Activated CD8-positive, alpha-beta memory T cell treated with anti-CD3 and anti-CD28 coated beads for 36 hours (primary cell): Measurements from ENCODE around the gene MINPP1. TPM values are rescaled to one million over a fixed set of nuclear protein-coding genes. Genes with fewer than 3 reads are reported as not detected.
"Not testable (repeated sequence)": the region's sequence is repeated elsewhere in the genome, so short reads cannot be mapped to it uniquely, and the experiment has no call there.

Source experiments
- CTCF ChIA-PET: fragments of 350-600 bp; sonication (Branson Sonifier 250); formaldehyde crosslinking; loops from one replicate; lab custom pipeline; 2021; ENCODE audit warnings: antibody characterized with exemption; lab: Charles Lee
- POLR2A ChIA-PET: fragments of 350-600 bp; sonication (Branson Sonifier 250); formaldehyde crosslinking; loops from one replicate; lab custom pipeline; 2021; ENCODE audit warnings: antibody characterized with exemption; lab: Charles Lee
- total RNA-seq, 2 experiments: library from RNA; stranded (reverse); gene quantifications; one replicate each; pipeline ENCODE4 v1.2.3, GENCODE V29; 2021

The MINPP1 gene, protein sequence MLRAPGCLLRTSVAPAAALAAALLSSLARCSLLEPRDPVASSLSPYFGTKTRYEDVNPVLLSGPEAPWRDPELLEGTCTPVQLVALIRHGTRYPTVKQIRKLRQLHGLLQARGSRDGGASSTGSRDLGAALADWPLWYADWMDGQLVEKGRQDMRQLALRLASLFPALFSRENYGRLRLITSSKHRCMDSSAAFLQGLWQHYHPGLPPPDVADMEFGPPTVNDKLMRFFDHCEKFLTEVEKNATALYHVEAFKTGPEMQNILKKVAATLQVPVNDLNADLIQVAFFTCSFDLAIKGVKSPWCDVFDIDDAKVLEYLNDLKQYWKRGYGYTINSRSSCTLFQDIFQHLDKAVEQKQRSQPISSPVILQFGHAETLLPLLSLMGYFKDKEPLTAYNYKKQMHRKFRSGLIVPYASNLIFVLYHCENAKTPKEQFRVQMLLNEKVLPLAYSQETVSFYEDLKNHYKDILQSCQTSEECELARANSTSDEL
- 10 to 100 TPM; 14.5 to 15.2 TPM for total RNA-seq

DNA sequence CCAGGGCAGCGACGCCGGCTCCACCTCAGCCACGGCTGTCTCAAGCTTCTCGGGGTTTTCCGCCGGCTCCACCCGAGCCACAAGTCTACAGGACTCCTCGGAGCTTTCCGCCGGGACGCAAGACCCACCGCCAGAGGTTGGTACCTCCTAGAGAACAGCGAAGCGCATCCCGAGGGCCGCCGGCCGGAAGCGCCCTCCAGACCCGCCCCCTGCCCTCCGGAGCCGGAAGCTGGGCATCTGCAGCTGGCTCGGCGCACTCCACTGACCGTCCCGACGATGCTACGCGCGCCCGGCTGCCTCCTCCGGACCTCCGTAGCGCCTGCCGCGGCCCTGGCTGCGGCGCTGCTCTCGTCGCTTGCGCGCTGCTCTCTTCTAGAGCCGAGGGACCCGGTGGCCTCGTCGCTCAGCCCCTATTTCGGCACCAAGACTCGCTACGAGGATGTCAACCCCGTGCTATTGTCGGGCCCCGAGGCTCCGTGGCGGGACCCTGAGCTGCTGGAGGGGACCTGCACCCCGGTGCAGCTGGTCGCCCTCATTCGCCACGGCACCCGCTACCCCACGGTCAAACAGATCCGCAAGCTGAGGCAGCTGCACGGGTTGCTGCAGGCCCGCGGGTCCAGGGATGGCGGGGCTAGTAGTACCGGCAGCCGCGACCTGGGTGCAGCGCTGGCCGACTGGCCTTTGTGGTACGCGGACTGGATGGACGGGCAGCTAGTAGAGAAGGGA lies at the start of gene MINPP1:
MINPP1 (plus strand) TSS at position 254 of the 726 bp plus-strand sequence; CDS start at position 277, 23 bp downstream.
- POLR2A ChIA-PET: interaction anchor here (1.1 kb wide), 1 partner anchor 15 kb away, joined by 5 read pairs; no protein-coding TSS in a partner anchor
- CTCF ChIA-PET: interaction anchor here (0.9 to 1.6 kb wide), 3 partner anchors 11 to 34 kb away, joined by 3 to 5 read pairs (median 3); no protein-coding TSS in a partner anchor

DNA sequence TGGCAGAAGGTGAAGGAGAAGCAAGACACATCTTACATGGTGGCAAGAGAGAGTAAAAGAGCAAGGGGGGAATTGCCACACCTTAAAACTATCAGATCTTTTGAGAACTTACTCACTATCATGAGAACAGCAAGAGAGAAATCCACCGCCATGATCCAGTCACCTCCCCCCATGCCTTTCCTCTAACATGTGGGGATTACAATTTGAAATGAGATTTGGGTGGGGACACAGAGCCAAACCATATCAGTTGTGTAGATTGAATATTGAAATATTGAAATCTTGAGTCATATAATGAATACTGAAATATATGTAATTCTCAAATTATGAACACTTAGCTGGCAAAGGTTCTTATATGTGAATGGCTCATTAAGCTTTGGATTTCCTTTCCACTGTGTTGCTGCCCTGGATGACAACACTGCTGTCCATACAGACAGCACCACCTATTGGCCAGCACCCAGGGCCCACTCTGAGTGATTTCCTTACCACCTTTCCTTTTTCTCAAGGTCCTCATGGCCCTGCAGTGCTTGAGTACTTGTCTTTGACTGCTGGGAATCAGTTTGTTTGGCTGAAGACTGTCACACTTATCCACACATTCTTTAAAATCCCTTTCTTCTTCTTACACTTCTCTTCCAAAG lies 48.0 kb upstream of the MINPP1 start:
- POLR2A ChIA-PET, CTCF ChIA-PET: not testable (repeated sequence)

DNA sequence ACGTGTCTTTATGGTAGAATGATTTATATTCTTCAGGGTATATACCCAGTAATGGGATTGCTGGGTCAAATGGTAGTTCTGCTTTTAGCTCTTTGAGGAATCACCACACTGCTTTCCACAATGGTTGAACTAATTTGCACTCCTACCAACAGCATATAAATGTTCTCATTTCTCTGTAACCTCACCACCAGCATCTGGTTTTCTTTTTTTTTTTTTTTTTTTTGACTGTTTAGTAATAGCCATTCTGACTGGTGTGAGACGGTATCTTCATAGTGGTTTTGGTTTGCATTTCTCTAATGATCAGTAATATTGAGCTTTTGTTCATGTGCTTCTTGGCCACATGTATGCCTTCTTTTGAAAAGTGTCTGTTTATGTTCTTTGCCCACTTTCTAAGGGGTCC lies 42.9 kb upstream of the MINPP1 start:
- CTCF ChIA-PET, POLR2A ChIA-PET: not testable (repeated sequence)

DNA sequence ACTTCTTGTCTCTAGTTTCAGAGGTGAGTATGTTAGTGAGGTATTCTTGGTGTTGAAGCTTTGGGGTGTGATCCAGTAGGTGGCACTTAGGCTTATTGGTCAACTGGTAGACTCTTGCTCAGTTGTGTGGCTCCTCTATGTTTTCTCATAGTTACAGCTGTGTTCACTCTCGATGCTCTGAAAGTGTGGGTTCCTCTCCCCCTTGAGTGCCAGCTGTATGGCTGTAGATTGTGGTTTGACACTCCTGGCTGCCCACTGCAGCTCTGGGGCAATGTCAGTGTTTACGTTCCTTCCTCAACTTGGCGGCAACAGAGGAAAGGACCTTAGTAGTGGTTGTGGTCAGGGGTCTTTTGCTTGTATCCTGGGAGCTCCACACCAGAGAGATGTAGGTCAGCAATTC lies 37.8 kb upstream of the MINPP1 start:
- POLR2A ChIA-PET, CTCF ChIA-PET: not testable (repeated sequence)

DNA sequence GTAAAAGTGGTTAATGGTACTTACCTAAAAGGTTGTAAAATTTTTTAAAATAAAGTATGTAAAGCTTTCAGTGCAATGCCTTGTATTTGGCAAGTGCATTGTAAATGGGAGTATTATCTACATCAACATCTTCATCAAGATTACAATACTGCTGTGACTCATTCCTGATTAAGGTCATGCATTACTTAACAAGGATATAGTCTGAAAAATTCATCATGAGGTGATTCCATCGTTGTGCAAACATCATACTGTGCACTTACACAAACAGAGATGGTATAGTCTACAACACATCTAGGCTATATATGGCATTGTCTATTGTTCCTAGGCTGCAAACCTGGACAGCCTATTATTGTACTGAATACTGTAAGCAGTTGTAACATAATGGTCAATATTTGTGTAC lies 16.0 kb upstream of the MINPP1 start:
- CTCF ChIA-PET, POLR2A ChIA-PET: not testable (repeated sequence)

DNA sequence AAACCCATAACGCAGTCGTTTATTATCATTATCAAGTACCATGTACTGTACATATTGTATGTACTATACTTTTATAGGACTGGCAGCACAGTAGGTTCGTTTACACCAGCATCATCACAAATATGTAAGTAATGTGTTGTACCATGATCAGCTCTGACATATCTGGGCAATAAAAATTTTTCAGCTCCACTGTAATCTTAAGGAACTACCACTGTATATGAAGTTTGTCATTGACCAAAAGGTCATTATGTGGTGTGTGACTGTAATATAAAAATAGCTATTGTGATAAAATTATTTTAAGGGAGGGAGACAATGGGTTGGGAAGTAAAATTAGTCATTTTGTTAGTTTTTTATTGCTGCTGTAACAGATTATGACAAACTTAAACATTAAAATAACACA lies 14.4 kb upstream of the MINPP1 start:
- CTCF ChIA-PET, POLR2A ChIA-PET: not testable (repeated sequence)

DNA sequence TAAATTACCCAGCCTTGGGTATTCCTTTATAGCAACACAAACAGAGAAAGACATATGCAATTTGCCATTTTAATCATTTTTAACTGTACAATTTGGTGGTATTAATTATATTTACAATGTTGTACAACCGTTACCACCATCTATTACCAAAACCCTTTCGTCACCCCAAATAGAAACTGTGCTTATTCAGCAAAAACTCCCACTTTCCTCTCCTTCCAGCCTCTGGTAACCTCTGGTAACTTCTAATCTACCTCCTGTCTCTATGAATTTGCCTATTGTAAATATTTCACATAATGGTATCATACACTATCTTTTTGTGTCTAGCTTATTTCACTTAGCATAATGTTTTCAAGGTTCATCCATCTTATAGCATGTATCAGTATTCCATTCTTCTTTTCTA lies 12.2 kb upstream of the MINPP1 start:
- CTCF ChIA-PET: not testable (repeated sequence)

DNA sequence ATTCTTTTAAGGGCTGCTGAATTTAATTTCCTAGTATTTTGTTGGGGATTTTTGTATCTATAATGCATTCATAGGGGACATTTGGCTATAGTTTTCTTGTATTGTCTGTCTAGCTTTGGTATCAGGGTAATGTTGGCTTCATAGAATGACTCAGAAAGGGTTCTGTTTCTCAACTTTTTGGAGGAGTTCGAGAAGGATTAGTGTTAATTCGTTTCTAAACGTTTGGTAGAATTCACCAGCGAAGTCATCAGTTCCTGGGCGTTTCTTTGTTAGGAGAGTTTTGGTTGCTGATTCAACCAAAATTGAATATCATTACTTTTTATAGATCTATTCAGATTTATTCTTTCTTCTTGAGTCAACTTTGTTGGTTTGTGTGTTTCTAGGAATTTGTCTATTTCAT lies 9.2 kb upstream of the MINPP1 start:
- POLR2A ChIA-PET, CTCF ChIA-PET: not testable (repeated sequence)

More for the DNA sequence above, 12.2 kb upstream of the MINPP1 start:
- POLR2A ChIA-PET: not testable (repeated sequence)

DNA sequence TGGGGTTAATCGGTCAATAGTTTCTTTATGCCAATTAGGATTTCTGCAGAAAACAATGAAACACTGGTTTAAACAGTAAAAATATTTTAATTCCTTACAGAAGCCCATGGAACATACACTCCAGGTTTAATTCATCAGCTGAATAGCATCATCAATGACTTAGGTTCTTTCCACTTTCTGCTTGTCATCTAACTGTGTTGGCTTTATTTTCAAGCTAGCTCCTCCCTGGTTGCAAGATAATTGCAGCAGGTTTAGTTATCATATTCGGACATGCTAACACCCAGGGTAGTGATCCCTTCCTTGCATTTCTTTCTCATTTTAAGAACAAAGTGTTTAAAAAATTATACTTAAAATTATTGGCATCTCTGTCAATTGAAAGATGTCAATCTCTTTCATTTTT lies 7.3 kb upstream of the MINPP1 start:
- CTCF ChIA-PET, POLR2A ChIA-PET: not testable (repeated sequence)

DNA sequence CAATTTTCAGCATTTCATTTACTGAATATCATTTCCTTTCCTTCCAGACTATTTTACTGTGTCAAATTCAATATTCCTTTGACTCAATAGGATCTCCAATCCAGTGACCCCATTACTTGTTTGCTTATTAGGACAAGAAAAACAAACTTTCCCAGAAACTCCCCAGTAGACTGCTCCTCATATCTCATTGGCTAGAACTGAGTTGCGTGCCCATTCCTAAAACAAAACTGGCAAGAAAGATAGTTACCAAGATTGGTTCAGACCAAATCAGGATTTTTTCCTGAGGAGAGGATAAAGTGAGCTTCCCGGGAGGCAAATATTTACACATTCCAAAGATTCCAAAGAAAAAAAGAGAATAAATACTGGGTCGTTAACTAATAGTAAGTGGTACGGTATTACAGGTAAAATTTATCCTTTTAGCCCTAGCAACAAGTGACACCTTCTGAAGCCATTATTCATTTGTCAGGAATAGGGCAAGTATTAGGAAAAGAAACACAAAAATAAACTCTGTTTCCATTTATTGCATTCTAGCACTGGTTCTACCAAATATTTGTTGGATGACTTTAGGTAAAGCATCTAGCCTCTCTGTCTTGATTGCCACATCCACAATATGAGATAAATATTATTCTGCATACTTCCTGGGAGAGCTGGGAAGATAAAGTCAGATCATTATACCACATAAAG lies 6.4 kb upstream of the MINPP1 start:
- CTCF ChIA-PET, POLR2A ChIA-PET: not testable (repeated sequence)

DNA sequence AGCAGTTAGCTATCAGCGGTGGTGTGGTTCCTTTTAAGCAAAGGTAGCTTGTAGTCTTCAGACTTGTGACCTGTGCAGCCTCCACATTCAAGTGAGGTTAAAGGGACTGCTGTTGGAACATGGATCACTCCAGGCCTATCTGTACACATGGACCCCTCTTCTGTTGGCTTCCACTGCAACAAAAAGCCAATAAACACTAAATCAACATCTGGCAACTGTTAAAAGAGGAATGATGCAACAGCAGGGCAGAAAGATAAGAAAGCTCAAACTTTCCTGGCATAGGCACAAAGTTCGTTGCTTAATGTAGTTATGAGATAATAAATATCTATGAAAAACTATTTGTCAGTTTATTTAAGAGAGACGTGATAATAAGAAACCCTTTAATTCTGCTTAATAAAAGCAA lies 4.0 kb upstream of the MINPP1 start:
- POLR2A ChIA-PET: no interaction called here
- CTCF ChIA-PET: no interaction called here

DNA sequence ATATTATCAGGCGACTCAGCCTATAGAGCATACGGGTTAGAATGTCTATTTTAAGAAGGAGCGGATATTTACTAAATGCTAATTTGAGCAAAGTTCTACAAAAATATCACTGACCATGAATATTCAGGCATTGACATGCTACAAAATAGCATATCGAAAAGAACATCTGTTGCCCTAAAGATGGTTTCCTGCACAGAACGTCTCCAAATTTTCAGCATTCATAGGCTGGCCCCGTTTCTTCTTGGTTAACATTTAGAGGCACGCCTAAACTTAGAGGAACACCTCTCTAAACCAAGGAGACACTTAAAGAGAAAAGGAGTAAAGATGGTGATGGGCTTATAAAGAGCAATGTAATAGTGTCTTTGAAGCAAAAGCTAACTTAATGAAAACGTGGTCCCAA lies 1.3 kb upstream of the MINPP1 start:
- POLR2A ChIA-PET: interaction anchor here (0.7 kb wide), 1 partner anchor 626 kb away, joined by 3 read pairs; no protein-coding TSS in a partner anchor
- CTCF ChIA-PET: no interaction called here

DNA sequence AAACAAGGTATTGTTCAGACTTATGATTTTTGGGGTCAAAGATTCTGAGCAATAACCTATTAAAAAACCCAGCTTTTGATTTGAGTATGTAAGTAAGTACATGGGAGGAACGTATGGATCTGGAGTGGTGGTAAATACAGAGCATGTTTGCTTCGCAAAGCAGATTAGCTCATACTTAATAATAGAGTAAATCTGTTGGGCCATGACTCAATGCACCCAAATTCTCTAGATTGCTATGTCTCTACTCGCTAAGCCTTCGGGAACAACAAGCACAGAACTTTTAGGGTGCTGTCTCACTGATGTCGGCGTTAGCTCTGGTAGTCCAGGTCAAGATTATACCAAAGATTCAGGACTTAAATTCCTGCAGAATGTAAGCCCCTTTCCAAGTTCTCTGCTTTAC lies 807 bp upstream of the MINPP1 start:
- POLR2A ChIA-PET: interaction anchor here (1.1 kb wide), 1 partner anchor 16 kb away, joined by 5 read pairs; no protein-coding TSS in a partner anchor
- CTCF ChIA-PET: interaction anchor here (0.9 to 1.6 kb wide), 2 partner anchors 15 to 35 kb away, joined by 3 read pairs; no protein-coding TSS in a partner anchor

DNA sequence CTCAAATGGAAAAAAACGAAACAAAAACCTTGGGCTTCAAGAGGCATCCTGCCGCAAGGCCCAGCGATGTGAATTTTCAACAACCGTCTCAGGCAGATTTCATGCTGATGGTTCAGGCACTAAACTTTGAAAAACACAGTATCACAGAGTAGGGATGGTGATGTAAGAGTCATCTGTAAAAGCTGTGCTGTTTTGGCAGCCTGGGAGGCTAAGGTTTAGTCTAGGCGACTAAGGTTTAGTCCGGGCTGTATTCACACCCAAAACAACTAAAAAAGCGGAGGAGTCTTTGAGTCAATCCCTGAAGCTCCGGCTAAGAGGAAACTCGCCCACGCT lies 420 bp upstream of the MINPP1 start:
- POLR2A ChIA-PET: interaction anchor here (1.1 kb wide), 1 partner anchor 15 kb away, joined by 5 read pairs; no protein-coding TSS in a partner anchor
- CTCF ChIA-PET: interaction anchor here (0.9 to 1.6 kb wide), 2 partner anchors 15 to 34 kb away, joined by 3 read pairs; no protein-coding TSS in a partner anchor

DNA sequence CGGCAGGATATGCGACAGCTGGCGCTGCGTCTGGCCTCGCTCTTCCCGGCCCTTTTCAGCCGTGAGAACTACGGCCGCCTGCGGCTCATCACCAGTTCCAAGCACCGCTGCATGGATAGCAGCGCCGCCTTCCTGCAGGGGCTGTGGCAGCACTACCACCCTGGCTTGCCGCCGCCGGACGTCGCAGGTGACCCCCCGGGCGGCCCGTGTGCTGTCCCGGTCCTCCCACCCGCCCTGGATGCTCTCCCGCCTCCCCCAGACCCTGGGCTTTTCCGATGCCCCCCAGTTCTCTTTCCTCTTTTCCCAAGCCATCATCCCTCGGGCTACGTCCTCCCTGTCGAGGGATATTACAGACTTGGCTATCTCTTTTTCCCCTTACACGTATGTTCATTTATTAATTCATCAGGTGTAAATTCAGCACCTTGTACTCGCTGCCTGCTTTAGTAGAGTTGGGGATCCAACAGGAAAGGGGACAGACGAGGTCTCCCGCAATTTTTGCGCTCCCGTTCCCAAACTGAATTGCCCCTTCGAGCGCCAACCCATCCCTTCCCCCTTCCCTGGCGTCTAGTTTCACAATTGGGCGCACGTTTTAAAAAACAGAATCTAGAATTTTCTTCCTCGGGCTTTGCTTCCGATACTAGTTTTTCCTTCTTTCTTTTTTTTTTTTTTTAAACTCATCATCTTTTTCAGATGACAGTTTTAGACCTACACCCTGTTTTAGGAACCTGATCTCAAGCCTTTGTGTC lies 846 bp downstream of the MINPP1 start:
- CTCF ChIA-PET: interaction anchor here (1.0 to 1.6 kb wide), 2 partner anchors 10 to 14 kb away, joined by 3 to 5 read pairs; no protein-coding TSS in a partner anchor
- POLR2A ChIA-PET: interaction anchor here (1.1 kb wide), 1 partner anchor 14 kb away, joined by 5 read pairs; no protein-coding TSS in a partner anchor

DNA sequence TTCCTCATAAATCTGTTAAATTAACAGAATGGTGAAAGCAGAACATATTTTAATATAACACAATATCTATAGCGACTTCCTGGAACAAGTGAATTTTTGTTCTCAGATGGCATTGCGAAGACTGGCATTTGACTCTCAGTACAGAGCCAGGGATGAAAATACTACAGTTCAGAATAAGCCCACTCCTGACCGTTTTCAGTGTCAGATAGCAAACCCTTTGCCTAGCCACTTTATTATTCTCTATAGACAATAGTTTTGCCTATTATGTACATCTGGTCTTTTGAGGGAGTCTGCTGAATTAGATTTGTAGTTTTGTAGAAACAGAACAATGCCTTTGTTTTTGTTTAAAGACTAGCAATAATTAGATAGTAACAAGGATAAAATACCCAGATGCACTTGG lies 2.3 kb downstream of the MINPP1 start:
- ChIA-PET POLR2A (no interaction called here), CTCF (no interaction called here)

DNA sequence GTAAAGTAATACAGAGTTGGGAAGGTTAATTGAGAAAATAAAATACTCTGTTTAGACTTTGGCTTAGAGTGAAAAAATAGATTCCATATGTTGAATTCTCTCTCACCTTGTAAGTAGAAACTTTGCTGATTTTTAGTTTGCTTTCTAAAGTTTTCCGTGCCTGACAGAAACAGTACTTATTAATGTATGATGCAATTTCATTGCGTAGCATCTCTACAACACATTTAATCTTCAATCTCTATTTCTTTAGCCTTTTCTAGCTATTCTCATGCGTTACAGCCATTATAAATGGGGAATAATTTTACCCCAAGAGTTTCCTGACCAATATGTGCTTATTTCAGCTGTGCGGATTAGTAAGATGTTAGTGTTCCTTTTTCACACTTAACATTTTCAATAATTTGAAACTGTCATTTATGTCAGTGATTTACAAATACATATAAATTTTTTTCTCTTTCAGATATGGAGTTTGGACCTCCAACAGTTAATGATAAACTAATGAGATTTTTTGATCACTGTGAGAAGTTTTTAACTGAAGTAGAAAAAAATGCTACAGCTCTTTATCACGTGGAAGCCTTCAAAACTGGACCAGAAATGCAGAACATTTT lies 3.3 kb downstream of the MINPP1 start:
- ChIA-PET POLR2A (no interaction called here), CTCF (no interaction called here)

DNA sequence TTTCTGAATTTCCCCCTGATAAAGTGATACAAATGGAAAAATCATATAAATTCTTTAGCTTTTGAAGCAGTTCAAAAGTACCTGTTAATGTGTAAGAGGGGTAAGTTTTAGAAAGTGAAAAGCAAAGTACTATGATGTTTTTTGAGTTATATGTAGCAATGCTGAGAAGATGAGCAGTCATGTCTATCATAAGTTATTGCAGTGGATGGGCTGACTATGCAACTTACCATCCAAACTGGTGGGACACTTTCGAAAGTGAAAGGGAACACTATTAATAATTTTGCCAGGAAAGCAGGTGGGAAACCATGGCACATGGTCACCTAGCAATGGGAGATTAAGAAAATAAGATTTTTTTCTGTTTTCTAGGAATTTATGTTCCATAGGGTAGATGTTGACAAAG lies 4.1 kb downstream of the MINPP1 start:
- ChIA-PET CTCF (no interaction called here), POLR2A (no interaction called here)
